ENCODE data around the gene ARL3.
"Not testable (repeated sequence)": the region's sequence is repeated elsewhere in the genome, so short reads cannot be mapped to it uniquely, and the experiment has no call there.

The ARL3 gene

GRCh38 chr10:102701796-102702195 lies 12.4 kb downstream of the ARL3 start:
- DNase-seq: no peak

- no peak for DNase-seq
Observed at GRCh38 chr10:102701272-102701671, 12.9 kb downstream of the ARL3 start.

- DNase-seq: no peak
Observed at GRCh38 chr10:102698894-102699293, 15.3 kb downstream of the ARL3 start.

- DNase-seq: no peak
Observed at GRCh38 chr10:102696736-102697135, 17.5 kb downstream of the ARL3 start.

- not testable (repeated sequence) for DNase-seq
Observed at GRCh38 chr10:102695401-102695800, 18.8 kb downstream of the ARL3 start.

- no peak for DNase-seq
Observed at GRCh38 chr10:102691285-102692066, 22.7 kb downstream of the ARL3 start.

- DNase-seq: no peak
Observed at GRCh38 chr10:102683736-102684135, 30.5 kb downstream of the ARL3 start.

GRCh38 chr10:102682981-102683380 lies 31.2 kb downstream of the ARL3 start:
- DNase-seq: no peak

- no peak for DNase-seq
Observed at GRCh38 chr10:102682416-102682815, 31.8 kb downstream of the ARL3 start.

GRCh38 chr10:102681696-102682095 lies 32.5 kb downstream of the ARL3 start:
- DNase-seq: no peak

GRCh38 chr10:102679596-102679995 lies 34.6 kb downstream of the ARL3 start:
- DNase-seq: no peak

GRCh38 chr10:102678842-102679289 lies 35.3 kb downstream of the ARL3 start:
- DNase-seq: peak; percentile 9

- no peak for DNase-seq
Observed at GRCh38 chr10:102678068-102678400, 36.2 kb downstream of the ARL3 start.

- DNase-seq: no peak
Observed at GRCh38 chr10:102677331-102678067, 36.7 kb downstream of the ARL3 start.

- DNase-seq: no peak
Observed at GRCh38 chr10:102676534-102677315, 37.5 kb downstream of the ARL3 start.

- DNase-seq: no peak
Observed at GRCh38 chr10:102675666-102676533, 38.3 kb downstream of the ARL3 start.

GRCh38 chr10:102675011-102675665 lies 39.1 kb downstream of the ARL3 start:
- DNase-seq: no peak

- no peak for DNase-seq
Observed at GRCh38 chr10:102674566-102674965, 39.6 kb downstream of the ARL3 start.

GRCh38 chr10:102673819-102674511 lies 40.2 kb downstream of the ARL3 start:
- DNase-seq: no peak

- DNase-seq: no peak
Observed at GRCh38 chr10:102673236-102673818, 40.9 kb downstream of the ARL3 start.

GRCh38 chr10:102670871-102671434 lies 43.2 kb downstream of the ARL3 start:
- DNase-seq: no peak

Data from NCI-H2107 (cell line).